GDM1 (cell line): ENCODE measurements around the gene KLK5.
"Not testable (repeated sequence)": the region's sequence is repeated elsewhere in the genome, so short reads cannot be mapped to it uniquely, and the experiment has no call there.

Experiments
- DNase-seq: peaks from one replicate; lab custom pipeline; 2025; lab: John Stamatoyannopoulos, UW

KLK5 gene

DNA sequence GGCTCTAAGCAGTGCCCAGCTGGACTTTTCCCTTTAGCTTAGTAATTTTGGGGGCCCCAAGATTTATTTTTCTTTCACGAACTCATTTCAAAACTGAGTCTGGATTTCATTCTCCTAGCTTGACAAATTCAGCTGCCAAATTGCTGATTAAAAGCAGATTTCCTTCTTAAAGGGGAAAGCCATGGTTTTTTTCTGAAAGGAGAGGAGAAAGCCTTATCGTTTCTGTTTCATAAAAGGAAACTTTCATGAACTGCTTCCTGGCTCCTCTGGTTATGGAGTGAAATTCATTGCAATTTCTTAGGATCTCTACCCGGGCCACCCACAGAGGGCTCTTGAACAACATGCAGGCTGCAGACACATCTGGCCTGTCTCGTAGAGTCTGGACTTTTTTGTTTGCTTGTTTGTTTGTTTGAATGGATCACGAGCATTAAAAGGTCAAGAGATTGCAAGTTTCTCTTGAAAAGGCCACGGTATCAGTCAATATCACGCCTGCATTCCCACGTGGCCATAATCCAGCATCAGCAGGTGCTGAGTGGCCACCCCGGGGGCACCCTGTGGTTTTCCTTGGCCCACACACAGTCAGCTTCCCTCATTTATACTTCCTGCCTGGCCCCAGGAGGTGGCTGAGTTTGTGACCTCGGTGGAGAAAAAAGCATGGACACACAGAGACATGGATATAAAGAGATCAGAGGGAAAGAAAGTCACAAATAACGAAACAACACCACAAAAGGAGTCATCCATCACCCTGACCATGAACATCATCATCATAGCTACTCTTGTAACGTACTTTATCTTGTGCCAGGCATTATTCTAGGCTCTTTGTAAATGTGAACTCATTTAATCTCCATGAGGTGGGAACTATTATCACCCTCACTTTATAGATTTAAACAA lies 31.2 kb downstream of the KLK5 start:
- DNase-seq: no peak

GRCh38 chr19:50916069-50916468 lies 36.8 kb downstream of the KLK5 start:
- DNase-seq: no peak

DNA sequence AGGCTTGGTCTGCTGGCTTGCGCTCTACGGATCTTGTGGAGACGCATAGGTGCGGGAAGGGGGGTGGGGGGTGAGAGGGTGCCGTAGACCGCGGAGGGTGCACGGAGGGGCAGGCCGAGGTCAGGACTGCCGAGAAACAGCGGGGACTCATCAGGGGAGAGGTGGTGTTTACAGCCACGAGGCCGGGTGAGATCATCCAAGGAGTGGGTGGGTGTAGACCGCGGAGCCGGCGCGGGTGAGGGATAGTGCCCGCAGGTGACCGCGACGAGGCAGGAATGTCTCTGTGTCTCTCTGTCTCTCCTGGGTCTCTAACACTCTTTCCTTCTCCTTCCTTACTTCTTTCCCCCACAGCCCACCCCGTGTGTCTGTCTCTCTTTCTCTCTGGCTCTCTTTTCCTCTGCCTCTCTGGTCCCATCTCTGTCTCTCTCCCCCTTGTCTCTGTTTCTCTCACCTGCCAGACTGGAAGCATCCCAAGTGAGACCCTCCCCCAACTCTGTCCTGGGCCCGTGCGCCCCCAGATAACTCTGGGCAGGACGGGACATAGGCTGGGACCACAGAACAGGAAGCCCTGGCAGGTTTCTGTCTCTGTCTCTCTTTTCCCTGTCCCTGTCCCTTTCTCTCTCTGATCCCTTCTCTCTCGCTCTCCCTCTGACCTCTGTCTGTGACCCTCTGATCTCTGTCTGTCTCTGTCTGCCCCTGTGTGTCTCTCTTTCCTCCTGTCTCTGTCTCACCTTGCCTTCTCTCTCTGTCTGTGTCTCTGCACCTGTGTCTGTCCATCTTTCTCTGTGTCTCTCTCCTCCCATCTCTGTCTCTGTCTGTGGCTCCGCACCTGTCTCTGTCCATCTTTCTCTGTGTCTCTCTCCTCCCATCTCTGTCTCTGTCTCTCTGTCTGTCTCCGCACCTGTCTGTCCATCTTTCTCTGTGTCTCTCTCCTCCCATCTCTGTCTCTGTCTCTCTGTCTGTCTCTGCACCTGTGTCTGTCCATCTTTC lies 39.8 kb downstream of the KLK5 start:
- no peak for DNase-seq

GRCh38 chr19:50912102-50912599 lies 40.7 kb downstream of the KLK5 start:
- no peak for DNase-seq

- no peak for DNase-seq
Observed at GRCh38 chr19:50911206-50912101, 41.4 kb downstream of the KLK5 start, which contains the start of gene KLK4. Gene KLK4, minus strand, starts transcription at chr19:50911395. Its CDS starts 657 bp downstream, at chr19:50910738.

DNA sequence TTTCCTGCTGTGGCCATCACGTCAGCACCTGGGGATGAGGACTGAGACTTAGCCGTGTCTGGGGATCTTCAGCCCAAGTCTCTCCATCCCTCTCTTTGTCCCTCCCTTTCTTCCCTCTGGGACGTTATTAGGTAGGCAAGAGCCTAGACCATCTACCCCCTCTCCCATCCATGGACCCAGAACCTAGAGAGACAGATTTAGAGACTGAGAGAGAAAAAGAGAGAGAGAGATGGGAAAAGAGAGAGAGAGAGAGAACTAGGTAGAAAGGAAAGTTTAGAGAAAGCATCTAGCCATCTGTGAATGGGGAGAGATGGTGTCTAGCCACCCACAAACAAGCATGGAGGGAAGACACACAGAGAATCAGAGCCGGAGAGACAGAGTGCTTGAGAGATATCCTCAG lies 42.1 kb downstream of the KLK5 start:
- DNase-seq: no peak

GRCh38 chr19:50909240-50910070 lies 43.4 kb downstream of the KLK5 start:
- DNase-seq: no peak

DNA sequence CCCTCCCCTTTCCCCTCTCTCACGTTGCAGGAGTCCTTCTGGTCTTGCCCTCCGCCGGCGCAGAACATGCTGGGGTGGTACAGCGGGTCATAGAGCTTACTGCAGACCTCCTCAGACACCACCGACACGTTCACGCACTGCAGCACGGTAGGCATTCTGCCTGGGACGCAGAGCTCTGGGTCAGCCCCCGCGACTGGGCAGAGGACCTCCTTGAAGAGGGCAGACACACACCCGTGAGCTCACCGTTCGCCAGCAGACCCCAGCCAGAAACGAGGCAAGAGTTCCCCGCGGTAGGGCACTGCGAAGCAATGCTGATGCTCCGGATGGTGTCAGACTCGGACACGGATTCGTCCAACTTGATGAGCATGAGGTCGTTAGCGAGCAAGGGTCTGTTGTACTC lies 44.5 kb downstream of the KLK5 start:
- DNase-seq: no peak

GRCh38 chr19:50906217-50906616 lies 46.6 kb downstream of the KLK5 start:
- DNase-seq: no peak

DNA sequence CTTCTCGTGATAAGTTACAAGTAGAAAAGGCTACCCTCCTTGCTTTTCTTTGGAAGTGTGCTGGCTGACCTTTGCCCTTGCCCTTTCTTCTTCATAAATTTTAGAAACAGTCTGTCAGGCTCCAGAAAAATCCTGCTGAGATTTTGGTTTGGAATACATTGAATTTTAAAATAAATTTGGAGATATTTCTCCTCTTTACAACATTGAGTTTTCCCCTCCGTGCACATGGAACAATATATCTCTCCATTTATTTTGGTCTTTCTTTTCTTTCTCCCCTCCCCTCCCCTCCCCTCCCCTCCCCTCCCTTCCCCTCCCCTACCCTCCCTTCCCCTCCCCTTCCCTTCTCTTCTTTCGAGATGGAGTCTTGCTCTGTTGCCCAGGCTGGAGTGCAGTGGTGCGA lies 50.2 kb downstream of the KLK5 start:
- no peak for DNase-seq

- no peak for DNase-seq
Observed at GRCh38 chr19:50899569-50899968, 53.3 kb downstream of the KLK5 start.

- DNase-seq: no peak
Observed at GRCh38 chr19:50898018-50898417, 54.8 kb downstream of the KLK5 start.

DNA sequence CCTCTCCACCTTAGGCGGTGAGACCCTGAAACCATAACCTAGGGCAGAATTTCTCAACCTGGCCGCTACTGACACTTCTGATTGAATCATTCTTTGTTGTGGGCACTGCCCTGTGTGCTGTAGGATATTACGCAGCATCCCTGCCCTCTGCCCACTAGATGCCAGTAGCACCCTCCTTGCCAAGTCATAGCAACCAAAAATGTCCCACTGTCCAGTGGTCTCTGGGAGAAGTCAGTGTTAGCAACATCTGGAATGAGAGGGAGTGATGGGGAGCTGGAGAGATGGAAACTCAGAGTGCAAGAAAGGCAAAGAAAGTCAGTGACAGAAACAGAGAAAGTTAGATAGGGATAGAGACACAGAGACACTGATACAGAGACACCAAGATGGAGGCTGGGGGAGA lies 55.2 kb downstream of the KLK5 start:
- no peak for DNase-seq

DNA sequence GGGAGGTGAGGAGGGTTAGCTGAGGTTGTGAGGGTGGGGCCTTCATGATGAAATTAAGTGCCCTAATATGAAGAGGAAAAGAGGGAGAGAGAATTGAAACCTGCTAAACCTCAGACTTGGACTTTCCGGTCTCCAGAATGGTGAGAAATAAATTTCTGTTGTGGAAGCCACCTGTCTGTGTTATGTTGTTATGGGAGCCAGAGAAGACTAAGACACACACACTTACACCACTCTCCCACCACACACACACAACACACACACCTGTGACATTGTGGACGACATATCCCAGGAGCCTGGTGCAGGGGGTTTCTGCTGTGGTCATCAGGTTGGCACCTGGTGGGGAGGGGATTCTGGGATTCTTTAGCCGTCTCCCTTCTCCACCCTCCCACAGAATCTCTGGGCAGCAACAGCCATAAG lies 55.6 kb downstream of the KLK5 start:
- no peak for DNase-seq

DNA sequence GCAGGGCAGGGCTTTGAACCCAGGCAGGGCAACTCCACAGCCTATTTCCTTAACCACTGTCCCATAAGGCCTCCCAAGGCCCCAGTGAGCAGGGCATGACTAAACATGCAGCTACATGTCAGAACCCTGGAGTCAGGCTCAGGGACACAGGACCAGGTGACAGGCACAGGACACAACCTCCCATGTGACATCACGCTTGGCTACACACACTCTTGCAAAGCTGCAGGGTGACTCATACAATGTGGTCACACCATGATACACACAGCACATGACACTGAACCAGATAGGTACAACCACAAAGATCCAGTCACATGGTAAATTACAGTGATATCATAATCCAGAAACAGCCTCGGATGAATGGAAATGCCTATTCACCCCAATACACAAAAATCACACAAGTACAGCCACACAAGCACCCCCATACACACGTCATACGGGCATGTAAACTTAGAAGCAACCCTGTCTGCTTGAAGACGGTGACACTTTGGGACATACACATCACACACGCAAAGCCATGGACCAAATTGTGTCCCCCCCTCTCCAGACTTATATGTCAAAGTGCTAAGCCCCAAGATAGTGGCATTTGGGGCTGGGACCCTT lies 56.1 kb downstream of the KLK5 start:
- DNase-seq: peak; percentile 17

DNA sequence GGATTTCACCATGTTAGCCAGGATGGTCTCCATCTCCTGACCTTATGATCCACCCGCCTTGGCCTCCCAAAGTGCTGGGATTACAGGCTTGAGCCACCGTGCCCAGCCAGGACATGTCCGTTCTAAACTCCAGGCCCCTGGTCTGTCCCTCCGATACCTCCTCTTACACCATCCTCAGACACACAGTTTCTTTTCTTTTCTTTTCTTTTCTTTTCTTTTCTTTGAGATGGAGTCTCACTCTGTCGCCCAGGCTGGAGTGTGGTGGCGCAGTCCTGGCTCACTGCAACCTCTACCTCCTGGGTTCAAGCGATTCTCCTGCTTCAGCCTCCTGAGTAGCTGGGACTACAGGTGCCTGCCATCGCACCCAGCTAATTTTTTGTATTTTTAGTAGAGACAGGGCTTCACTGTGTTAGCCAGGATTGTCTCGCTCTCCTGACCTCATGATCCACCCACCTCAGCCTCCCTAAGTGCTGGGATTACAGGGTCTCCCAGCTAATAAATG lies 56.7 kb downstream of the KLK5 start:
- not testable (repeated sequence) for DNase-seq

DNA sequence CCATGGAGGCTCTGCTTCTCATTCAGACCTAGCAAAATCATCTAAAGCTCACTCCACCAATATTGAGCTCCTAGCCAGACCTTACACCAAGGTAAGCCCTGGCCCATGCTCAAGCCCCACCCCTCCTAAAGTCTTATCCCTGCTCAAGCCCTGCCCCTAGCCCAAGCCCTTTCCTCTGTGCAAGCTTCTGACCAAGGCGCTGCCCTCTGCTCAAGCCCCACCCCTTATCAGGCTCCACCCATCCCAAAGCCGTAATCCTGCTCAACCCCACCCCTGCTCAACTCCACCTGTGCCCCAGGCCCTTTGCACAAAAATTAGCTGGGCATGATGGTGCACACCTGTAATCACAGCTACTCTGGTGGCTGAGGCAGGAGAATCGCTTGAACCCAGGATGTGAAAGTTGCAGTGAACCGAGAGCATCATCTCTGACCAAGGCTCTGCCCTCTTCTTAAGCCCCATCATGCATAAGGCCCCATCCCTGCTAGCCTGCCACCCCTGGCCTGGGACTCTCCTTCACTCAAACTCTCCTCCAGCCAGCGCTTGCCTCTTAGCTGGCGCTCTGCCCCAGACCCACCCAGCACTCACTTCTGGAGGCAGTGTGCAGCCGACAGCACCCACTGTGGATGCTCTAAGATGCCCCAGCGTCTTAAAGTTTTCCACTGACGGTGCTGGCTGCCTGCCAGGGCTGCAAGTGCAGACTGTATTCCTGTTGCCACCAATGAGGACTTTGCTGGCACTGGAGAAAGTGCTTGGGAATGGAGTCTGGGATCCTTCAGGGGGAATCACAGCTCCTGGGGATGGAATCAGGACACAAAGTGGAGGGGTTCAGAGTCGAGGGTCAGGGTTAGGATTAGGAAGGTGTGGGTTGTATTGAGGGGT lies 58.1 kb downstream of the KLK5 start:
- no peak for DNase-seq
